ENCODE data around the gene SH3BP5L. TPM values are rescaled to one million over a fixed set of nuclear protein-coding genes. Genes with fewer than 3 reads are reported as not detected.

SH3BP5L gene
- total and polyA plus RNA-seq, 2 donors (not counting 1 experiment from before 2014, with no cell fraction given) = 19.2 to 36.5 TPM

- H3K4me1 ChIP-seq (ENCODE audit: control insufficient read depth in 2 of 2, insufficient read depth in 2 of 2, low read length in 2 of 2) = peaks cover 25 to 34% of the 10 kb centered on the region in 2 donors
- Mint-ChIP-seq H3K4me1 (peaks cover 38% of the 10 kb centered on the region), H3K9me3 (ENCODE audit: insufficient read depth) (no peaks in the 10 kb centered on the region), H3K27me3 (no peaks in the 10 kb centered on the region), H3K4me3 (no peak overlapping the region), H3K27ac (no peak overlapping the region)
- H3K4me3 ChIP-seq (ENCODE audit: control extremely low read depth in 1 of 5, extremely low read depth in 1 of 5, insufficient read depth in 1 of 5, low read depth in 2 of 5, low read length in 4 of 5) = no peak overlapping the region
- H3K79me2 ChIP-seq (ENCODE audit: control insufficient read depth, insufficient read depth, low read length) = peaks cover 62% of the 10 kb centered on the region
- no peak overlapping the region for H3K9ac ChIP-seq (ENCODE audit: low read length)
- TF ChIP-seq, protein P1, sequence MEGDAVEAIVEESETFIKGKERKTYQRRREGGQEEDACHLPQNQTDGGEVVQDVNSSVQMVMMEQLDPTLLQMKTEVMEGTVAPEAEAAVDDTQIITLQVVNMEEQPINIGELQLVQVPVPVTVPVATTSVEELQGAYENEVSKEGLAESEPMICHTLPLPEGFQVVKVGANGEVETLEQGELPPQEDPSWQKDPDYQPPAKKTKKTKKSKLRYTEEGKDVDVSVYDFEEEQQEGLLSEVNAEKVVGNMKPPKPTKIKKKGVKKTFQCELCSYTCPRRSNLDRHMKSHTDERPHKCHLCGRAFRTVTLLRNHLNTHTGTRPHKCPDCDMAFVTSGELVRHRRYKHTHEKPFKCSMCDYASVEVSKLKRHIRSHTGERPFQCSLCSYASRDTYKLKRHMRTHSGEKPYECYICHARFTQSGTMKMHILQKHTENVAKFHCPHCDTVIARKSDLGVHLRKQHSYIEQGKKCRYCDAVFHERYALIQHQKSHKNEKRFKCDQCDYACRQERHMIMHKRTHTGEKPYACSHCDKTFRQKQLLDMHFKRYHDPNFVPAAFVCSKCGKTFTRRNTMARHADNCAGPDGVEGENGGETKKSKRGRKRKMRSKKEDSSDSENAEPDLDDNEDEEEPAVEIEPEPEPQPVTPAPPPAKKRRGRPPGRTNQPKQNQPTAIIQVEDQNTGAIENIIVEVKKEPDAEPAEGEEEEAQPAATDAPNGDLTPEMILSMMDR (IDR thresholded peaks at IDR 0.05) = no peak
- TF ChIP-seq EZH2 (IDR thresholded peaks at IDR 0.05; ENCODE audit: borderline replicate concordance, insufficient read depth, low read depth, low read length, poor library complexity, severe bottlenecking) = no peak
- no peak for ATAC-seq (ENCODE audit: low read depth)
- intact Hi-C loops (cut with micrococcal nuclease) = no loop called here
- 88% methylated on average over 1 of the region's 3 CpGs for WGBS (ENCODE audit: insufficient coverage)
- no peak overlapping the region for H3K4me2 ChIP-seq (replicated peaks; ENCODE audit: low read depth, low read length, poor library complexity, severe bottlenecking)
- peaks cover 40% of the 10 kb centered on the region for H4K20me1 ChIP-seq (ENCODE audit: control insufficient read depth, insufficient read depth, low read length, poor library complexity, severe bottlenecking)
- H3K36me3 ChIP-seq (replicated peaks in 1 of 2; ENCODE audit: control extremely low read depth in 1 of 2, control insufficient read depth in 1 of 2, extremely low read depth in 1 of 2, insufficient read depth in 2 of 2, low read length in 1 of 2) = peaks cover 7 to 59% of the 10 kb centered on the region in 2 experiments
- no peak for DNase-seq
- peaks cover 0 to 4% (median 0%) of the 10 kb centered on the region in 3 donors for H3K9me3 ChIP-seq (ENCODE audit: control extremely low read depth in 1 of 3, control insufficient read depth in 2 of 3, insufficient read depth in 1 of 3, low read length in 2 of 3)
- no peaks in the 10 kb centered on the region for H3K27me3 ChIP-seq (replicated peaks in 1 of 4; ENCODE audit: control extremely low read depth in 1 of 4, control insufficient read depth in 3 of 4, insufficient read depth in 4 of 4, low read length in 3 of 4)
- POLR2A ChIA-PET = no interaction called here
- no peak overlapping the region for H3K27ac ChIP-seq (ENCODE audit: low read length in 2 of 2)
- CTCF ChIA-PET = interaction anchor here (0.9 to 4.8 kb wide), 2 partner anchors 14 to 29 kb away, joined by 3 to 36 read pairs; partner anchors contain the start of gene ZNF692
- H2AFZ ChIP-seq (ENCODE audit: insufficient read depth, low read depth, low read length, poor library complexity, severe bottlenecking) = no peak overlapping the region
Measured at GRCh38 chr1:248843687-248844086, 18.0 kb upstream of the SH3BP5L start.

- no peak overlapping the region for H3K4me3 ChIP-seq (ENCODE audit: control extremely low read depth in 1 of 5, extremely low read depth in 1 of 5, insufficient read depth in 1 of 5, low read depth in 2 of 5, low read length in 4 of 5)
- H3K4me3 Mint-ChIP-seq = no peak overlapping the region
Measured at GRCh38 chr1:248842781-248843331, 17.1 kb upstream of the SH3BP5L start.

More at GRCh38 chr1:248842781-248843331, 17.1 kb upstream of the SH3BP5L start:
- ATAC-seq (ENCODE audit: low read depth) = no peak
- H3K9me3 Mint-ChIP-seq (ENCODE audit: insufficient read depth) = no peaks in the 10 kb centered on the region
- Histone ChIP-seq H3K36me3 (replicated peaks in 1 of 2; ENCODE audit: control extremely low read depth in 1 of 2, control insufficient read depth in 1 of 2, extremely low read depth in 1 of 2, insufficient read depth in 2 of 2, low read length in 1 of 2) (peaks cover 6 to 51% of the 10 kb centered on the region in 2 experiments), H3K4me1 (ENCODE audit: control insufficient read depth in 2 of 2, insufficient read depth in 2 of 2, low read length in 2 of 2) (peaks cover 25 to 34% of the 10 kb centered on the region in 2 donors), H3K9ac (ENCODE audit: low read length) (no peak overlapping the region), H2AFZ (ENCODE audit: insufficient read depth, low read depth, low read length, poor library complexity, severe bottlenecking) (no peak overlapping the region), H3K79me2 (ENCODE audit: control insufficient read depth, insufficient read depth, low read length) (peaks cover 63% of the 10 kb centered on the region), H3K27ac (ENCODE audit: low read length in 2 of 2) (peak overlapping the region in 1 of 2 donors; percentile 6), H4K20me1 (ENCODE audit: control insufficient read depth, insufficient read depth, low read length, poor library complexity, severe bottlenecking) (peaks cover 31% of the 10 kb centered on the region), H3K27me3 (replicated peaks in 1 of 4; ENCODE audit: control extremely low read depth in 1 of 4, control insufficient read depth in 3 of 4, insufficient read depth in 4 of 4, low read length in 3 of 4) (no peaks in the 10 kb centered on the region), H3K9me3 (ENCODE audit: control extremely low read depth in 1 of 3, control insufficient read depth in 2 of 3, insufficient read depth in 1 of 3, low read length in 2 of 3) (peaks cover 0 to 4% (median 0%) of the 10 kb centered on the region in 3 donors), H3K4me2 (replicated peaks; ENCODE audit: low read depth, low read length, poor library complexity, severe bottlenecking) (no peak overlapping the region)
- ChIA-PET CTCF (interaction anchor here (0.9 to 4.8 kb wide), 3 partner anchors 15 to 83 kb away, joined by 3 to 36 read pairs (median 7); partner anchors contain the start of gene ZNF692), POLR2A (interaction anchor here (2.4 kb wide), 1 partner anchor 16 kb away, joined by 10 read pairs; the partner anchor contains the start of gene ZNF692)
- 90% methylated on average over 4 of the region's 8 CpGs for WGBS (ENCODE audit: insufficient coverage)
- DNase-seq = no peak
- TF ChIP-seq, protein P1 (IDR thresholded peaks at IDR 0.05) = no peak
- no peak for TF ChIP-seq EZH2 (IDR thresholded peaks at IDR 0.05; ENCODE audit: borderline replicate concordance, insufficient read depth, low read depth, low read length, poor library complexity, severe bottlenecking)
- H3K4me1 Mint-ChIP-seq = peaks cover 38% of the 10 kb centered on the region
- H3K27me3 Mint-ChIP-seq = no peaks in the 10 kb centered on the region
- intact Hi-C loops (cut with micrococcal nuclease) = no loop called here
- peak overlapping the region; percentile 67 for H3K27ac Mint-ChIP-seq

All from B cell (primary cell).